HG03095 (cell line): ENCODE measurements around the gene IL2RA.

Source experiments
- ATAC-seq: cut with Tn5 transposase; IDR thresholded peaks from one replicate; pipeline ENCODE4 v1.9.1; 2021; ENCODE audit warnings: moderate library complexity; ENCODE audit not compliant: unreplicated experiment

The IL2RA gene

GRCh38 chr10:5989756-5990155 lies 72.4 kb downstream of the IL2RA start:
- ATAC-seq, result no peak

GRCh38 chr10:5988336-5988920 lies 73.7 kb downstream of the IL2RA start:
- no peak for ATAC-seq

GRCh38 chr10:5987747-5988146 lies 74.4 kb downstream of the IL2RA start:
- ATAC-seq, result no peak

- no peak for ATAC-seq
Observed at GRCh38 chr10:5985029-5985428, 77.1 kb downstream of the IL2RA start.

GRCh38 chr10:5983774-5984173 lies 78.4 kb downstream of the IL2RA start:
- no peak for ATAC-seq

- no peak for ATAC-seq
Observed at GRCh38 chr10:5981529-5981928, 80.6 kb downstream of the IL2RA start.

GRCh38 chr10:5978230-5978489 lies 84.0 kb downstream of the IL2RA start:
- no peak for ATAC-seq

GRCh38 chr10:5977471-5978229 lies 84.5 kb downstream of the IL2RA start, which contains the start of gene IL15RA:
IL15RA (minus strand) TSS chr10:5977543; CDS start chr10:5977492, 51 bp downstream.
- ATAC-seq, result peak; percentile 59

GRCh38 chr10:5976512-5977470 lies 85.4 kb downstream of the IL2RA start:
- peak; percentile 17 for ATAC-seq

- ATAC-seq, result peak; percentile 44
Observed at GRCh38 chr10:5975641-5976473, 86.3 kb downstream of the IL2RA start.

GRCh38 chr10:5973069-5973468 lies 89.1 kb downstream of the IL2RA start:
- no peak for ATAC-seq

GRCh38 chr10:5971886-5972285 lies 90.3 kb downstream of the IL2RA start:
- no peak for ATAC-seq

GRCh38 chr10:5971315-5971832 lies 90.8 kb downstream of the IL2RA start:
- ATAC-seq, result no peak

- ATAC-seq, result no peak
Observed at GRCh38 chr10:5970527-5970926, 91.6 kb downstream of the IL2RA start.

- ATAC-seq, result no peak
Observed at GRCh38 chr10:5970066-5970465, 92.1 kb downstream of the IL2RA start.

GRCh38 chr10:5968681-5969453 lies 93.3 kb downstream of the IL2RA start:
- no peak for ATAC-seq

GRCh38 chr10:5968037-5968680 lies 94.0 kb downstream of the IL2RA start:
- ATAC-seq, result no peak

- ATAC-seq, result no peak
Observed at GRCh38 chr10:5965266-5965665, 96.9 kb downstream of the IL2RA start.

- no peak for ATAC-seq
Observed at GRCh38 chr10:5964736-5965135, 97.4 kb downstream of the IL2RA start.
